ENCODE results near the gene HBG1. TPM values are rescaled to one million over a fixed set of nuclear protein-coding genes. Genes with fewer than 3 reads are reported as not detected.

HBG1 gene
- total RNA-seq, 1 experiment from 2014 or later, result 2.3 TPM

DNA sequence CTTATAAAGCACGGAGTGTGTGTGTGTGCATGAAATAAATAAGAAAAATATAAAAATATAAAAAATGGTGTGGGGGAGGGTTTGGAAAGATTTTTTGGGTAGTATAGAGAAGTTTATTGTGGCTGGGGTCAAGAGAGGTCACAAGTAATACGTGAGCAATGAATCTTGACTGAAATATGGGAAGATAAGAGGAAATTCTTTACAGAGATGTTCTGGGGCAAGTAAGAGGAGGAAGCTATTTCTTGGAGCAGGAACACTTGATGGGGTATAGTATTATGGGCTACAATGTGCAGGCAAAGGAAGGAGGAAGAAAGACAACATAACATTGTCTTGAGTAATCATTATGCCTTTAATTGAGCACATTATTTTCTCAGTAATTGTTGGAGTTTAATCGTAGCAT is 17.5 kb downstream of the HBG1 start:
- TF ChIP-seq TCF7L2 (IDR thresholded peaks at IDR 0.05; ENCODE audit: low read depth, low read length) (no peak), CTCF (IDR thresholded peaks at IDR 0.05) (no peak), POLR2AphosphoS5 (IDR thresholded peaks at IDR 0.05; ENCODE audit: low read depth, low read length) (no peak), SIN3A (IDR thresholded peaks at IDR 0.05; ENCODE audit: borderline replicate concordance, insufficient read depth, low read depth, low read length) (no peak), REST (IDR thresholded peaks at IDR 0.05; ENCODE audit: insufficient read depth in 1 of 2, low read depth in 2 of 2, low read length in 1 of 2) (no peak)
- BruUV-seq (replicated peaks), result no TSS peak
- intact Hi-C loops (cut with micrococcal nuclease; ENCODE audit: unreplicated experiment), result no loop called here
- no peak for DNase-seq (ENCODE audit: low read depth, low spot score)
- Histone ChIP-seq H3K36me3 (ENCODE audit: control insufficient read depth, insufficient read depth, low read length) (no peaks in the 10 kb centered on the region), H3K4me3 (ENCODE audit: low read depth in 2 of 2, low read length in 2 of 2) (no peak overlapping the region), H3K27ac (ENCODE audit: low read length) (no peak overlapping the region), H3K4me1 (ENCODE audit: control insufficient read depth, insufficient read depth, low read length) (no peaks in the 10 kb centered on the region), H3K27me3 (ENCODE audit: control insufficient read depth, insufficient read depth, low read length) (no peaks in the 10 kb centered on the region), H3K9me3 (ENCODE audit: control insufficient read depth, insufficient read depth, low read depth, low read length) (no peaks in the 10 kb centered on the region)
- ChIA-PET CTCF (no interaction called here), POLR2A (no interaction called here)
- in situ Hi-C loops (cut with HindIII; ENCODE audit: low pct_unique_long_range_greater_than_20kb, low sequenced_read_pairs), result no loop called here
- no peak for ATAC-seq

DNA sequence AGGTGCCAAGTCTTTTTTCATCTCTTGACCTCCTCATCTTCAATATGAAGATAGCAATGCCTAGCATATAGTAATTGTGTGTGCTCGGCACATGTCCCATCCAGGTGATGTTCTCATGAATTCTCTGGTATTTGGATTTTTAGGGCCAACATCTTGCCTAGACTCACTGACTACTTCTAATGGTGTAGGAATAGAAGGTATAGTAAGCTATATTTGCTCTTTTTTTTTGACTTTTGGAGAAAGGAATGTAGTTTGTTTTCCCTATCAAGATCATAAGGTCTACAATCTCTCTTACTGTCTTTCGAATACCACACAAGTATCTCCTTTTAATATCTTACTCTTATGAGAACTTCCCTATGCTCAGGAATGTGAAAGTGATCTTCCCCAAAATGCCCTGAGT is 18.5 kb downstream of the HBG1 start:
- no peak for ATAC-seq
- in situ Hi-C loops (cut with HindIII; ENCODE audit: low pct_unique_long_range_greater_than_20kb, low sequenced_read_pairs) (no loop called here), intact Hi-C loops (cut with micrococcal nuclease; ENCODE audit: unreplicated experiment) (no loop called here)
- no TSS peak for BruUV-seq (replicated peaks)
- no peaks in the 10 kb centered on the region for H3K36me3 ChIP-seq (ENCODE audit: control insufficient read depth, insufficient read depth, low read length)
- H3K9me3 ChIP-seq (ENCODE audit: control insufficient read depth, insufficient read depth, low read depth, low read length), result no peaks in the 10 kb centered on the region
- no peak for TF ChIP-seq REST (IDR thresholded peaks at IDR 0.05; ENCODE audit: insufficient read depth in 1 of 2, low read depth in 2 of 2, low read length in 1 of 2)
- no peak for TF ChIP-seq POLR2AphosphoS5 (IDR thresholded peaks at IDR 0.05; ENCODE audit: low read depth, low read length)
- H3K27ac ChIP-seq (ENCODE audit: low read length), result no peak overlapping the region
- DNase-seq (ENCODE audit: low read depth, low spot score), result no peak
- no peak overlapping the region for H3K4me3 ChIP-seq (ENCODE audit: low read depth in 2 of 2, low read length in 2 of 2)
- CTCF ChIA-PET, result no interaction called here
- no peaks in the 10 kb centered on the region for H3K27me3 ChIP-seq (ENCODE audit: control insufficient read depth, insufficient read depth, low read length)
- POLR2A ChIA-PET, result no interaction called here
- H3K4me1 ChIP-seq (ENCODE audit: control insufficient read depth, insufficient read depth, low read length), result no peaks in the 10 kb centered on the region
